HepG2 (cell line): ENCODE results near the gene GPD1. TPM values are rescaled to one million over a fixed set of nuclear protein-coding genes. Genes with fewer than 3 reads are reported as not detected.

Experiments
- AKNA ChIP-seq: sonication (generic); formaldehyde crosslinking; IDR thresholded peaks from 2 replicates; pipeline ENCODE4 v1.4.0; 2020; ENCODE audit warnings: missing genetic modification reagents, borderline replicate concordance
- ASH2L ChIP-seq: fragments of 300-600, 200-600 bp; sonication (generic); IDR thresholded peaks from 2 replicates; pipeline ENCODE4 v1.7.0; 2017; ENCODE audit warnings: low read depth, mild to moderate bottlenecking, moderate library complexity, mixed read lengths, low read length; ENCODE audit not compliant: insufficient read length
- CERS6 ChIP-seq: sonication (generic); formaldehyde crosslinking; IDR thresholded peaks from 2 replicates; pipeline ENCODE4 v1.5.0; 2020; ENCODE audit warnings: missing genetic modification reagents
- E2F5 ChIP-seq: sonication (generic); formaldehyde crosslinking; conservative IDR thresholded peaks from 2 replicates; pipeline ENCODE4 v1.4.0; 2020; ENCODE audit warnings: missing genetic modification reagents
- GTF2F1 ChIP-seq: fragments of 150-350 bp; IDR thresholded peaks from 2 replicates; pipeline ENCODE4 v1.6.1; 2014; ENCODE audit warnings: low read length
- MAF1 ChIP-seq: sonication (generic); formaldehyde crosslinking; IDR thresholded peaks from 2 replicates; pipeline ENCODE4 v1.5.0; 2020; ENCODE audit warnings: missing genetic modification reagents, borderline replicate concordance
- MAX ChIP-seq: IDR thresholded peaks from 2 replicates; pipeline ENCODE4 v1.6.1; 2012; ENCODE audit warnings: inconsistent platforms
- NFRKB ChIP-seq: fragments of 450-650 bp; IDR thresholded peaks from 2 replicates; pipeline ENCODE4 v1.6.1; 2017
- POLR2A ChIP-seq, 2 experiments: IDR thresholded peaks; 2 replicates each; pipeline ENCODE4 v1.6.1; 2011; ENCODE audit warnings: low read depth in 2 of 2, low read length in 2 of 2, mild to moderate bottlenecking in 1 of 2, moderate library complexity in 1 of 2; ENCODE audit not compliant: insufficient read depth in 1 of 2
- TEAD2 ChIP-seq: sonication (generic); formaldehyde crosslinking; IDR thresholded peaks from 2 replicates; pipeline ENCODE4 v1.9.0; 2021; ENCODE audit warnings: missing genetic modification reagents
- TEF ChIP-seq: sonication (generic); formaldehyde crosslinking; IDR thresholded peaks from 2 replicates; pipeline ENCODE4 v1.5.0; 2020; ENCODE audit warnings: missing genetic modification reagents
- ZNF329 ChIP-seq: sonication (generic); formaldehyde crosslinking; IDR thresholded peaks from 2 replicates; pipeline ENCODE4 v1.9.0; 2021; ENCODE audit warnings: low read depth, mild to moderate bottlenecking, missing genetic modification reagents
- ZNF414 ChIP-seq: sonication (generic); formaldehyde crosslinking; IDR thresholded peaks from 2 replicates; pipeline ENCODE4 v1.5.0; 2020; ENCODE audit warnings: missing genetic modification reagents
- ZNF501 ChIP-seq: sonication (generic); formaldehyde crosslinking; IDR thresholded peaks from 2 replicates; pipeline ENCODE4 v1.5.1; 2020; ENCODE audit warnings: mild to moderate bottlenecking, moderate library complexity, missing genetic modification reagents
- ZNF580 ChIP-seq: IDR thresholded peaks from 2 replicates; pipeline ENCODE4 v1.6.1; 2016; ENCODE audit warnings: low read depth, borderline replicate concordance
- ZNF710 ChIP-seq: sonication (generic); formaldehyde crosslinking; IDR thresholded peaks from 2 replicates; pipeline ENCODE4 v1.5.0; 2020; ENCODE audit warnings: mild to moderate bottlenecking, missing genetic modification reagents, borderline replicate concordance
- ZNF761 ChIP-seq: sonication (generic); formaldehyde crosslinking; conservative IDR thresholded peaks from 2 replicates; pipeline ENCODE4 v1.4.0; 2020; ENCODE audit warnings: mild to moderate bottlenecking, missing genetic modification reagents
- ZNF790 ChIP-seq: sonication (generic); formaldehyde crosslinking; IDR thresholded peaks from 2 replicates; pipeline ENCODE4 v1.8.0; 2022; ENCODE audit warnings: missing genetic modification reagents, mild to moderate bottlenecking, borderline replicate concordance
- polyA plus RNA-seq, 8 experiments: library from polyadenylated mRNA; depleted of rRNA in 3 of 8; stranded (reverse) in 7 of 8; unstranded in 1 of 8; fragments of >200 nt; fragmentation: Illumina TruSeq in 4 of 8; extraction: Trizol in 4 of 8; gene quantifications; 2 replicates each; pipeline versions ENCODE4 v1.2.1 to v1.2.3, GENCODE V29; 2011 to 2016; ENCODE audit warnings: low read depth in 4 of 8, missing spikeins in 1 of 8, mixed read lengths in 1 of 8; ENCODE audit not compliant: insufficient read depth in 1 of 8
- total RNA-seq, 5 experiments: library from RNA; depleted of rRNA; stranded (reverse); fragments of >200 nt; fragmentation: Illumina TruSeq; extraction: Trizol; gene quantifications; 2 replicates each; pipeline ENCODE4 v1.2.3, GENCODE V29; 2016; ENCODE audit warnings: low read depth in 1 of 5

Gene GPD1
- total and polyA plus RNA-seq, 2 of the 13 experiments (the other 11 are each of a cell fraction or from before 2014, with no cell fraction given), result 3.7 to 30.6 TPM

GRCh38 chr12:50084775-50085614 is 18.8 kb upstream of the GPD1 start, which contains the start of gene SMARCD1 (continued):
- 0 out of 2 replicates have a peak, but pooled peaks have one; percentile 48 for TF ChIP-seq ZNF710 (CRISPR knock-in tag)
- TF ChIP-seq AKNA (CRISPR knock-in tag), result no peak
- TF ChIP-seq ASH2L, result peak; percentile 80
- no peak for TF ChIP-seq ZNF329 (CRISPR knock-in tag)
- no peak for TF ChIP-seq ZNF761 (CRISPR knock-in tag)
- 0 out of 2 replicates have a peak, but pooled peaks have one; percentile 35 for TF ChIP-seq ZNF580 (CRISPR knock-in tag)
- TF ChIP-seq TEAD2 (CRISPR knock-in tag), result no peak
- TF ChIP-seq ZNF501 (CRISPR knock-in tag), result peak; percentile 77
- no peak for TF ChIP-seq E2F5 (CRISPR knock-in tag)
- TF ChIP-seq NFRKB, result no peak
- TF ChIP-seq MAF1 (CRISPR knock-in tag), result no peak
- no peak for TF ChIP-seq CERS6 (CRISPR knock-in tag)
- TF ChIP-seq ZNF414 (CRISPR knock-in tag), result no peak
- TF ChIP-seq TEF, result no peak
- peak; percentile 71 for TF ChIP-seq MAX
- no peak for TF ChIP-seq ZNF790 (CRISPR knock-in tag)
- TF ChIP-seq GTF2F1, result no peak
- peak; percentile 33 to 47; a peak in 2 of 4 replicates for TF ChIP-seq POLR2A (IDR thresholded peaks at IDR 0.05; ENCODE audit: insufficient read depth in 1 of 2, low read depth in 2 of 2, low read length in 2 of 2)
